Neuronal stem cell (in vitro differentiated cells): Measurements from ENCODE around the gene CAMTA2.

Source experiments
- DNase-seq: peaks from one replicate; pipeline ENCODE4 v3.0.0-alpha.2; 2013; ENCODE audit warnings: low spot score
- H2AFZ ChIP-seq: one replicate; pipeline ENCODE4 v1.6.1; 2013; ENCODE audit warnings: mild to moderate bottlenecking, low read length, inconsistent platforms
- H2AK5ac ChIP-seq: 2 replicates; pipeline ENCODE4 v1.6.1; 2013; ENCODE audit warnings: low read depth, mild to moderate bottlenecking, inconsistent platforms, low read length, moderate library complexity, mixed read lengths
- H2BK120ac ChIP-seq: 2 replicates; pipeline ENCODE4 v1.6.1; 2013; ENCODE audit warnings: low read depth, mild to moderate bottlenecking, inconsistent platforms, low read length, moderate library complexity, mixed read lengths
- H2BK12ac ChIP-seq: one replicate; pipeline ENCODE4 v1.6.1; 2013; ENCODE audit warnings: low read length, inconsistent platforms
- H2BK15ac ChIP-seq: 2 replicates; pipeline ENCODE4 v1.6.1; 2013; ENCODE audit warnings: mild to moderate bottlenecking, low read length, inconsistent platforms, mixed read lengths
- H2BK5ac ChIP-seq: one replicate; pipeline ENCODE4 v1.6.1; 2013; ENCODE audit warnings: inconsistent platforms, mild to moderate bottlenecking, low read length, moderate library complexity
- H3K14ac ChIP-seq: one replicate; pipeline ENCODE4 v1.6.1; 2013; ENCODE audit warnings: low read length, inconsistent platforms
- H3K18ac ChIP-seq: 2 replicates; pipeline ENCODE4 v1.6.1; 2013; ENCODE audit warnings: low read length, inconsistent platforms
- H3K23ac ChIP-seq: 2 replicates; pipeline ENCODE4 v1.6.1; 2013; ENCODE audit warnings: low read depth, mild to moderate bottlenecking, mixed read lengths, low read length, inconsistent platforms; ENCODE audit not compliant: poor library complexity
- H3K27ac ChIP-seq: replicated peaks from 3 replicates; pipeline ENCODE4 v1.5.1; 2013; ENCODE audit warnings: low read length, inconsistent platforms
- H3K27me3 ChIP-seq, 3 experiments: 2 replicates each; pipeline ENCODE4 v1.6.1; 2013; ENCODE audit warnings: low read length in 3 of 3, mild to moderate bottlenecking in 2 of 3, inconsistent platforms in 1 of 3, low read depth in 1 of 3, mixed read lengths in 1 of 3, moderate library complexity in 1 of 3; ENCODE audit not compliant: control insufficient read depth in 3 of 3, insufficient read depth in 3 of 3
- H3K36me3 ChIP-seq, 2 donors: replicated peaks in 1 of 2; 2 replicates each; pipeline ENCODE4 v1.6.1; 2013; ENCODE audit warnings: low read length in 2 of 2; ENCODE audit not compliant: control insufficient read depth in 2 of 2, insufficient read depth in 2 of 2
- H3K4ac ChIP-seq: 2 replicates; pipeline ENCODE4 v1.6.1; 2013; ENCODE audit warnings: inconsistent platforms, mild to moderate bottlenecking, low read length, moderate library complexity
- H3K4me1 ChIP-seq, 2 donors: 1 replicate in 1 of 2; 2 replicates in 1 of 2; pipeline ENCODE4 v1.6.1; 2013; ENCODE audit warnings: low read length in 2 of 2, low read depth in 1 of 2; ENCODE audit not compliant: control insufficient read depth in 2 of 2, insufficient read depth in 1 of 2
- H3K4me2 ChIP-seq: one replicate; pipeline ENCODE4 v1.6.1; 2013; ENCODE audit warnings: mild to moderate bottlenecking, low read length, inconsistent platforms; ENCODE audit not compliant: insufficient read depth, poor library complexity, severe bottlenecking
- H3K4me3 ChIP-seq, 2 donors: 2 replicates each; pipeline ENCODE4 v1.5.1; 2013; ENCODE audit warnings: low read length in 2 of 2, mild to moderate bottlenecking in 2 of 2, inconsistent platforms in 1 of 2, moderate library complexity in 1 of 2
- H3K79me1 ChIP-seq: one replicate; pipeline ENCODE4 v1.6.1; 2013; ENCODE audit warnings: low read depth, mild to moderate bottlenecking, inconsistent platforms, low read length, moderate library complexity
- H3K9ac ChIP-seq: one replicate; pipeline ENCODE4 v1.6.1; 2013; ENCODE audit warnings: mild to moderate bottlenecking, low read depth, low read length, inconsistent platforms; ENCODE audit not compliant: poor library complexity
- H3K9me3 ChIP-seq, 2 donors: replicated peaks in 1 of 2; 2 replicates each; pipeline versions ENCODE3 to v1.6.1; 2013; ENCODE audit warnings: low read length in 2 of 2, mild to moderate bottlenecking in 2 of 2, inconsistent platforms in 1 of 2, low read depth in 1 of 2, mixed read lengths in 1 of 2, moderate library complexity in 1 of 2; ENCODE audit not compliant: control insufficient read depth in 2 of 2, insufficient read depth in 1 of 2
- H4K8ac ChIP-seq: one replicate; pipeline ENCODE4 v1.6.1; 2013; ENCODE audit warnings: low read depth, mild to moderate bottlenecking, inconsistent platforms, low read length, moderate library complexity
- H4K91ac ChIP-seq: one replicate; pipeline ENCODE4 v1.6.1; 2013; ENCODE audit warnings: low read length, low read depth, mild to moderate bottlenecking, inconsistent platforms; ENCODE audit not compliant: poor library complexity
- WGBS, 2 donors: extraction: QIAGEN DNeasy Blood & Tissue Kit; methylation state at CpG; one replicate each; pipeline ENCODE4 v1.1.7; 2013; ENCODE audit warnings: missing lambda C conversion rate in 2 of 2, mixed read lengths in 1 of 2; ENCODE audit not compliant: insufficient read length in 2 of 2, insufficient replicate concordance in 1 of 2; ENCODE audit errors: extremely low coverage in 2 of 2; 5-methylcytosine and 5-hydroxymethylcytosine counted together

The CAMTA2 gene

DNA sequence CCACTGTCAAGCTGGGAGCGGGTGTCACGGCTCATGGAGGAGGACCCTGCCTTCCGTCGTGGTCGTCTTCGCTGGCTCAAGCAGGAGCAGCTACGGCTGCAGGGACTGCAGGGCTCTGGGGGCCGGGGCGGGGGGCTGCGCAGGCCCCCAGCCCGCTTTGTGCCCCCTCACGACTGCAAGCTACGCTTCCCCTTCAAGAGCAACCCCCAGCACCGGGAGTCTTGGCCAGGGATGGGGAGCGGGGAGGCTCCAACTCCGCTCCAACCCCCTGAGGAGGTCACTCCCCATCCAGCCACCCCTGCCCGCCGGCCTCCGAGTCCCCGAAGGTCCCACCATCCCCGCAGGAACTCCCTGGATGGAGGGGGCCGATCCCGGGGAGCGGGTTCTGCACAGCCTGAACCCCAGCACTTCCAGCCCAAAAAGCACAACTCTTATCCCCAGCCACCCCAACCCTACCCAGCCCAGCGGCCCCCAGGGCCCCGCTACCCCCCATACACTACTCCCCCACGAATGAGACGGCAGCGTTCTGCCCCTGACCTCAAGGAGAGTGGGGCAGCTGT, 36.2 kb upstream of the CAMTA2 start:
- Histone ChIP-seq H3K9me3 (no peaks in the 10 kb centered on the region), H3K4me1 (no peaks in the 10 kb centered on the region), H3K4me2 (no peak overlapping the region), H3K27me3 (no peaks in the 10 kb centered on the region), H3K79me1 (peaks cover 4% of the 10 kb centered on the region), H2AFZ (no peak overlapping the region), H2AK5ac (no peak overlapping the region), H2BK5ac (no peak overlapping the region), H3K27ac (no peak overlapping the region), H3K23ac (peak overlapping the region; percentile 65), H4K91ac (no peak overlapping the region), H2BK15ac (no peak overlapping the region), H4K8ac (no peak overlapping the region), H3K4ac (no peak overlapping the region), H3K9ac (no peak overlapping the region), H2BK12ac (no peak overlapping the region), H3K18ac (no peak overlapping the region), H3K36me3 (peaks cover 30 to 53% of the 10 kb centered on the region in 2 donors), H3K14ac (no peak overlapping the region), H3K4me3 (no peak overlapping the region), H2BK120ac (no peak overlapping the region)
- DNase-seq = no peak
- WGBS, 2 donors = no CpG with 5 or more reads among the region's 29 CpGs

DNA sequence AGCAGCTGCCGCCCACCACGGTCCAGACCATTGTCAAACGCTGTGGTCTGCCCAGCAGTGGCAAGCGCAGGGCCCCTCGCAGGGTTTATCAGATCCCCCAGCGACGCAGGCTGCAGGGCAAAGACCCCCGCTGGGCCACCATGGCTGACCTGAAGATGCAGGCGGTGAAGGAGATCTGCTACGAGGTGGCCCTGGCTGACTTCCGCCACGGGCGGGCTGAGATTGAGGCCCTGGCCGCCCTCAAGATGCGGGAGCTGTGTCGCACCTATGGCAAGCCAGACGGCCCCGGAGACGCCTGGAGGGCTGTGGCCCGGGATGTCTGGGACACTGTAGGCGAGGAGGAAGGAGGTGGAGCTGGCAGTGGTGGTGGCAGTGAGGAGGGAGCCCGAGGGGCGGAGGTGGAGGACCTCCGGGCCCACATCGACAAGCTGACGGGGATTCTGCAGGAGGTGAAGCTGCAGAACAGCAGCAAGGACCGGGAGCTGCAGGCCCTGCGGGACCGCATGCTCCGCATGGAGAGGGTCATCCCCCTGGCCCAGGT, 34.8 kb upstream of the CAMTA2 start:
- H3K14ac ChIP-seq = no peak overlapping the region
- no peak overlapping the region for H3K4me2 ChIP-seq
- H2AFZ ChIP-seq = no peak overlapping the region
- peak overlapping the region; percentile 12 for H3K9ac ChIP-seq
- peaks cover 4% of the 10 kb centered on the region for H3K79me1 ChIP-seq
- H3K27me3 ChIP-seq = no peaks in the 10 kb centered on the region
- peaks cover 34 to 63% of the 10 kb centered on the region in 2 donors for H3K36me3 ChIP-seq
- no peaks in the 10 kb centered on the region for H3K4me1 ChIP-seq
- WGBS, 2 donors = no CpG with 5 or more reads among the region's 30 CpGs
- no peak overlapping the region for H2AK5ac ChIP-seq
- no peak overlapping the region for H2BK12ac ChIP-seq
- H3K27ac ChIP-seq = no peak overlapping the region
- no peak overlapping the region for H4K91ac ChIP-seq
- H2BK120ac ChIP-seq = no peak overlapping the region
- no peak overlapping the region for H3K4ac ChIP-seq
- H3K9me3 ChIP-seq = no peaks in the 10 kb centered on the region
- H3K4me3 ChIP-seq = no peak overlapping the region
- DNase-seq = no peak
- H3K23ac ChIP-seq = no peak overlapping the region
- no peak overlapping the region for H2BK15ac ChIP-seq
- H4K8ac ChIP-seq = no peak overlapping the region
- H2BK5ac ChIP-seq = peak overlapping the region; percentile 66
- H3K18ac ChIP-seq = no peak overlapping the region

DNA sequence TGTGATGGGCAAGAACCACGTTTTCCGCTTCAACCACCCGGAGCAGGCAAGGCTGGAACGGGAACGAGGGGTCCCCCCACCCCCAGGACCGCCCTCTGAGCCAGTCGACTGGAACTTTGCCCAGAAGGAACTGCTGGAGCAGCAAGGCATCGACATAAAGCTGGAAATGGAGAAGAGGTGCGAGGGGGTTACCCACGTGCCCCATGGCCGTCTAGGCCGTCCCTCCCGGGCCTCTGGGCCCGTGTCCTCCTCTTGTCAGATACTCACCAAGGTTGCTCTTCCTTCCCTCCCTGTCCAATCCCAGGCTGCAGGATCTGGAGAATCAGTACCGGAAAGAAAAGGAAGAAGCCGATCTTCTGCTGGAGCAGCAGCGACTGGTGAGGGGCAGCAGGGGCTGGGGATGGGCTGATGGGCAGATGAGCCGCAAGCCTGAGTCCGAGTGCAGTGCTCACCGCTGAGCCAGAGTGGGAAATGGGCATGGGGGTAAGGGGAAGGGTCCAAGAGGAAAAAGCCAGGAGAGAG, 33.1 kb upstream of the CAMTA2 start:
- no peak overlapping the region for H3K18ac ChIP-seq
- H3K27me3 ChIP-seq = no peaks in the 10 kb centered on the region
- H3K36me3 ChIP-seq = peaks cover 36 to 76% of the 10 kb centered on the region in 2 donors
- H2BK15ac ChIP-seq = no peak overlapping the region
- H3K4ac ChIP-seq = no peak overlapping the region
- H2AK5ac ChIP-seq = no peak overlapping the region
- H3K4me2 ChIP-seq = no peak overlapping the region
- no peak overlapping the region for H2BK5ac ChIP-seq
- H3K14ac ChIP-seq = no peak overlapping the region
- H2BK12ac ChIP-seq = no peak overlapping the region
- H3K4me3 ChIP-seq = no peak overlapping the region
- no peak overlapping the region for H3K9ac ChIP-seq
- H3K4me1 ChIP-seq = no peaks in the 10 kb centered on the region
- peaks cover 4% of the 10 kb centered on the region for H3K79me1 ChIP-seq
- H3K23ac ChIP-seq = no peak overlapping the region
- WGBS, 2 donors = no CpG with 5 or more reads among the region's 20 CpGs
- no peaks in the 10 kb centered on the region for H3K9me3 ChIP-seq
- H2BK120ac ChIP-seq = no peak overlapping the region
- no peak overlapping the region for H3K27ac ChIP-seq
- DNase-seq = no peak
- no peak overlapping the region for H2AFZ ChIP-seq
- H4K8ac ChIP-seq = no peak overlapping the region
- no peak overlapping the region for H4K91ac ChIP-seq

- H3K18ac ChIP-seq = no peak overlapping the region
- no peak overlapping the region for H3K4me3 ChIP-seq
- H4K91ac ChIP-seq = no peak overlapping the region
- H2BK15ac ChIP-seq = no peak overlapping the region
- no peak overlapping the region for H4K8ac ChIP-seq
- no peak overlapping the region for H3K9ac ChIP-seq
- WGBS, 2 donors = no CpG with 5 or more reads among the region's 1 CpG
- peaks cover 4% of the 10 kb centered on the region for H3K79me1 ChIP-seq
- no peak overlapping the region for H3K4ac ChIP-seq
- no peak overlapping the region for H3K14ac ChIP-seq
- peaks cover 39 to 83% of the 10 kb centered on the region in 2 donors for H3K36me3 ChIP-seq
- H2AK5ac ChIP-seq = no peak overlapping the region
- no peaks in the 10 kb centered on the region for H3K27me3 ChIP-seq
- no peak overlapping the region for H2AFZ ChIP-seq
- DNase-seq = no peak
- H2BK12ac ChIP-seq = no peak overlapping the region
- H3K27ac ChIP-seq = no peak overlapping the region
- H3K9me3 ChIP-seq = no peaks in the 10 kb centered on the region
- no peak overlapping the region for H2BK5ac ChIP-seq
- no peak overlapping the region for H2BK120ac ChIP-seq
- no peak overlapping the region for H3K4me2 ChIP-seq
- H3K23ac ChIP-seq = no peak overlapping the region
- H3K4me1 ChIP-seq = no peaks in the 10 kb centered on the region
Measured at GRCh38 chr17:5019475-5019956, 32.0 kb upstream of the CAMTA2 start.
